Psoas muscle (tissue), 8 donors: Measurements from ENCODE around the gene IQGAP2. TPM values are rescaled to one million over a fixed set of nuclear protein-coding genes. Genes with fewer than 3 reads are reported as not detected.

Experiments
- ATAC-seq, 4 donors: fragments of 200-7000 bp; cut with Tn5 transposase; one replicate each; pipeline ENCODE4 v1.9.1; 2020; ENCODE audit warnings: moderate library complexity in 3 of 4, mild to moderate bottlenecking in 2 of 4
- DNase-seq, 2 donors: peaks; one replicate each; pipeline ENCODE4 v3.0.0-alpha.2; 2020
- H3K27ac ChIP-seq: fragments of 200-600 bp; one replicate; pipeline ENCODE4 v1.8.0; 2022
- H3K27me3 ChIP-seq, 3 donors: fragments of 200-600 bp in 1 of 3; one replicate each; pipeline versions ENCODE4 v1.6.1 to v1.8.0; 2013 to 2022; ENCODE audit warnings: low read length in 2 of 3, mild to moderate bottlenecking in 2 of 3, moderate library complexity in 1 of 3; ENCODE audit not compliant: insufficient read depth in 3 of 3
- H3K36me3 ChIP-seq, 2 donors: fragments of 200-600 bp in 1 of 2; one replicate each; pipeline versions ENCODE4 v1.6.1 to v1.8.0; 2013 to 2022; ENCODE audit warnings: low read depth in 1 of 2, mild to moderate bottlenecking in 1 of 2, moderate library complexity in 1 of 2; ENCODE audit not compliant: insufficient read depth in 1 of 2
- H3K4me1 ChIP-seq: fragments of 200-600 bp; one replicate; pipeline ENCODE4 v1.8.0; 2022
- H3K4me3 ChIP-seq: fragments of 200-600 bp; one replicate; pipeline ENCODE4 v1.8.0; 2022; ENCODE audit warnings: mild to moderate bottlenecking
- H3K9me3 ChIP-seq: fragments of 200-600 bp; one replicate; pipeline ENCODE4 v1.8.0; 2022
- CTCF ChIP-seq: fragments of 200-600 bp; IDR thresholded peaks from one replicate; pipeline ENCODE4 v1.8.0; 2022; ENCODE audit warnings: antibody characterized with exemption
- WGBS, 3 donors: extraction: QIAGEN DNeasy Blood & Tissue Kit; methylation state at CpG; one replicate each; pipeline versions ENCODE4 v1.1.6 to v1.1.7; 2013; 5-methylcytosine and 5-hydroxymethylcytosine counted together
- intact Hi-C, 2 donors: fragments of 100-400 bp; cut with DNase I; formaldehyde crosslinking; loops; one replicate each; pipeline versions ENCODE4 v1.11.0 to v1.14.2; 2022
- polyA plus RNA-seq, 3 donors: library from polyadenylated mRNA; stranded (reverse); fragments of 200-250 nt; gene quantifications; one replicate each; pipeline ENCODE4 v1.2.3, GENCODE V29; 2013
- total RNA-seq, 4 donors: library from RNA; stranded (reverse); fragmentation: NEBNext Ultra II Directional in 2 of 4; extraction: Animal tissue kit (Norgen Biotek cat#: 25700) in 2 of 4; gene quantifications; one replicate each; pipeline versions ENCODE4 v1.2.1 to v1.2.4, GENCODE V29; 2021 to 2023
- donor health status: healthy with polysubstance abuse.
- donor health status: DM: no; HTN: no; CAD: no; lungs with moderate emphysema.
- donor health status: Bipolar disorder and iron deficiency.
- donor health status: healthy.
- donor health status: DM: yes; HTN: yes; CAD: no.
- donor health status: DM: no; HTN: no; CAD: no.
- donor health status: DM: no; HTN: no; CAD: no.
- donor health status: DM: yes; HTN: yes; CAD: no.

The IQGAP2 gene
- total and polyA plus RNA-seq, 7 donors: 0.52 to 4.3 (median 1.4) TPM

DNA sequence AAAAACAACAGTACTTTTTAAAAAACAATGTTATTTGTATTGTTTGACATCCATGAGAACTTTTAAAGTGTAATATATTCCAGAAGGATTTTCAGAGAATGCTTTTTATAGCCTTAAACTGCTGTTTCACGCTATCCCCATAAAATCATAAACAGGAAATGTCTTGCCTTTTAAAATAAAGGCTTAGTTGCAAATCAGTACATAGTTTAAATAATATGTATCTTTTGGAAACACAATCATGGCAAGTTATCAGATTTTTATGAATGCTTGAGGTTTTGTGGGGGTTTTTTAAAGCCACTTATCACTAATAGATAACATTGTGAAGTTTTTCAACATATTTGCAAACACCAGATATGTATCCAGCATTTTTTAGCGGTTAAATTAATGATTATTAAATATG lies 257.3 kb downstream of the IQGAP2 start:
- WGBS, 3 donors: 60 to 76% (median 74%) methylated on average over 2 of the region's 2 CpGs
- Histone ChIP-seq H3K36me3 (no peaks in the 10 kb centered on the region), H3K27ac (no peak overlapping the region), H3K27me3 (no peaks in the 10 kb centered on the region), H3K9me3 (no peaks in the 10 kb centered on the region), H3K4me3 (no peak overlapping the region), H3K4me1 (no peaks in the 10 kb centered on the region)
- intact Hi-C loops: no loop called here
- TF ChIP-seq CTCF: no peak
- DNase-seq: no peak
- no peak for ATAC-seq

- DNase-seq (no peak), ATAC-seq (no peak)
- WGBS, 3 donors: 94 to 96% (median 95%) methylated on average over 5 of the region's 5 CpGs
- H3K27ac ChIP-seq: no peak overlapping the region
- intact Hi-C loops: no loop called here
- no peak for TF ChIP-seq CTCF
- no peaks in the 10 kb centered on the region for H3K4me1 ChIP-seq
- no peaks in the 10 kb centered on the region for H3K27me3 ChIP-seq
- H3K9me3 ChIP-seq: no peaks in the 10 kb centered on the region
- no peak overlapping the region for H3K4me3 ChIP-seq
- no peaks in the 10 kb centered on the region for H3K36me3 ChIP-seq
Measured at GRCh38 chr5:76662521-76662920, 259.4 kb downstream of the IQGAP2 start.

DNA sequence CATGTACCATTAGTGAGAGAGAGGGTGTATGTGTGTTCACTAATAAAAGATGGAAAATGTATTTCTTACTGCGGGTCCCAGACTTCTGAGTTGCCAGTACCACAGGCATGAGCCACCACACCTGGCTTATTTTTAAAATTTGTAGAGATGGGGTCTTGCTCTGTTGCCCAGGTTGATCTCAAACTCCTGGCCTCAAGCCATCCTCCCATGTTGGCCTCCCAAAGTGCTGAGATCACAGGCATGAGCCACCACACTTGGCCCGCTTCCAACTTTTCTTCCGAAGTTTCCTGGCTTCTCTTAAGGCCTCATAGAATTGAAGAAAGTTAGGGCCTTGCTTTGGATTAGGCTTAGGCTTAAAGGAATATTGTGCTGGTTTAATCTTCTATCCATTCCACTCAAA lies 260.5 kb downstream of the IQGAP2 start:
- Histone ChIP-seq H3K27ac (no peak overlapping the region), H3K9me3 (no peaks in the 10 kb centered on the region), H3K36me3 (no peaks in the 10 kb centered on the region), H3K4me1 (no peaks in the 10 kb centered on the region), H3K27me3 (no peaks in the 10 kb centered on the region), H3K4me3 (no peak overlapping the region)
- ATAC-seq (no peak), DNase-seq (no peak)
- WGBS, 3 donors: 61 to 74% (median 69%) methylated on average over 3 of the region's 3 CpGs
- no peak for TF ChIP-seq CTCF
- intact Hi-C loops: no loop called here

GRCh38 chr5:76664079-76664478 lies 261.0 kb downstream of the IQGAP2 start:
- H3K9me3 ChIP-seq: no peaks in the 10 kb centered on the region
- H3K27ac ChIP-seq: no peak overlapping the region
- no peaks in the 10 kb centered on the region for H3K27me3 ChIP-seq
- no peaks in the 10 kb centered on the region for H3K36me3 ChIP-seq
- intact Hi-C loops: no loop called here
- no peak overlapping the region for H3K4me3 ChIP-seq
- no peaks in the 10 kb centered on the region for H3K4me1 ChIP-seq
- DNase-seq (no peak), ATAC-seq (no peak)
- no peak for TF ChIP-seq CTCF
- WGBS, 3 donors: 92 to 95% (median 95%) methylated on average over 6 of the region's 6 CpGs

DNA sequence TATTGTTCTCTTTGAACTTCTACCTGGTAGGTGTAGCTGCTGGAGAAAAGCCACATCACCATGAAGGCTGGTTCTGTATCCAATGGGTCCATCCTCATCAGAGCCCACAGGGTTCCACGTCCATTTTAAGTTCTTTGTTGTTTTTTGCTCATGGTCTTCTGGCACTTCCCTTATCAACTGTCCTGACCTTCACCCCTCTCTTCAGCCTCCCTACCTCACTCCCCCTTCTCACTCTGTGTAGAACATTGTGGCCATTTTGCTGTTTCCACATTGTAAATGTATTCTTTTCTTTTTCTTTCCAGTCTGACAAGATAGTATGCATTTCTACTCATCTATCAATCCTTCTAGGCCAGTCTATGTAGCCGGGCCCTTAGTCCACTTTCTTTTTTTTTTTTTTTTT lies 264.4 kb downstream of the IQGAP2 start:
- H3K9me3 ChIP-seq: no peaks in the 10 kb centered on the region
- intact Hi-C loops: no loop called here
- no peak overlapping the region for H3K27ac ChIP-seq
- DNase-seq: no peak
- H3K4me1 ChIP-seq: no peaks in the 10 kb centered on the region
- ATAC-seq: no peak
- H3K36me3 ChIP-seq: no peaks in the 10 kb centered on the region
- H3K4me3 ChIP-seq: no peak overlapping the region
- TF ChIP-seq CTCF: no peak
- no peaks in the 10 kb centered on the region for H3K27me3 ChIP-seq
- WGBS, 3 donors: 78 to 91% (median 82%) methylated on average over 2 of the region's 2 CpGs
